Neuron (in vitro differentiated cells): ENCODE data around the gene MRPL54.

ENCODE experiments used
- H2AFZ ChIP-seq: one replicate; pipeline ENCODE4 v1.6.1; 2013; ENCODE audit warnings: low read depth, mild to moderate bottlenecking, inconsistent platforms, low read length, moderate library complexity
- H3K27me3 ChIP-seq: one replicate; pipeline ENCODE4 v1.6.1; 2013; ENCODE audit warnings: low read length; ENCODE audit not compliant: insufficient read depth
- H3K36me3 ChIP-seq: one replicate; pipeline ENCODE4 v1.6.1; 2013; ENCODE audit warnings: low read length; ENCODE audit not compliant: insufficient read depth
- H3K4me1 ChIP-seq: one replicate; pipeline ENCODE4 v1.6.1; 2013; ENCODE audit warnings: low read length; ENCODE audit not compliant: insufficient read depth
- H3K4me3 ChIP-seq: 2 replicates; pipeline ENCODE4 v1.5.1; 2013; ENCODE audit warnings: mild to moderate bottlenecking, low read length, moderate library complexity
- H3K9me3 ChIP-seq: one replicate; pipeline ENCODE4 v1.6.1; 2013; ENCODE audit warnings: low read length

The MRPL54 gene

DNA sequence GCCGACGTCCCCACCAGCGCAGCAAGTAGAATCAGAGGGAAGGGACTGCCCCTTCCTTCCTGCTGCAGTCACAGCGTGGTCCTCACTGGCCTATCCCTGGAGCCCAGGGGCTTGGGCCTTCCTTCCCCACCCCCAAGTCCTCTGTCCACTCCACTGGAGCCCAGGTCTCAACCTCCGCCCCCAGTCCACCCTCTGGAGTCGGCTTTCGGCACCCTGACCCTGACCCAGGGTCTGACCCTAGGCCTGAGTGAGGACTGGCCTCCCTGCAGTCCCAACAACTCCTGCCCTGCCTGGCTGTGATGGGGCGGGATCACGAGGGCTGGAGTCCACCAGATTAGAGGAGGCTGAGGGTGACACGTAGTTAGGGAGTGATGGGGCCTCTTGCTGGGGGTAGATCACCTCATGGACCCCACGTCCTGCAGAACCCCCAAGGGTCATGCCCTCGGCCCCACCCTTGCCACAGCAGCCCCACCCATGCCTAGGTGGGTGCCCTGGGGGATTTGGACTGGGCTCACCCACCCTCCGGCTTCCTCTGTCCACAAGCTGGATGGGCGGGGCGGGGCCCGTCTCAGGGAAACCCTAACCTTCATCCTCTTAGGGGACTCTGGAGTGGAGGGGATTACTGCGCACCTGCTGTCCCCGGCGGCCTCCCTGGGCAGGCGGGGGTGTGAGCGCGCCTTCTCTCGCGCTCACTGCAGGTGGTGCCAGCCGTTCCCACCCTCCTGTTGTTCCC lies 5.7 kb downstream of the MRPL54 start:
- H3K27me3 ChIP-seq, result no peaks in the 10 kb centered on the region
- H3K9me3 ChIP-seq, result no peaks in the 10 kb centered on the region
- no peak overlapping the region for H2AFZ ChIP-seq
- no peak overlapping the region for H3K4me3 ChIP-seq
- H3K4me1 ChIP-seq, result no peaks in the 10 kb centered on the region
- peaks cover 22% of the 10 kb centered on the region for H3K36me3 ChIP-seq

DNA sequence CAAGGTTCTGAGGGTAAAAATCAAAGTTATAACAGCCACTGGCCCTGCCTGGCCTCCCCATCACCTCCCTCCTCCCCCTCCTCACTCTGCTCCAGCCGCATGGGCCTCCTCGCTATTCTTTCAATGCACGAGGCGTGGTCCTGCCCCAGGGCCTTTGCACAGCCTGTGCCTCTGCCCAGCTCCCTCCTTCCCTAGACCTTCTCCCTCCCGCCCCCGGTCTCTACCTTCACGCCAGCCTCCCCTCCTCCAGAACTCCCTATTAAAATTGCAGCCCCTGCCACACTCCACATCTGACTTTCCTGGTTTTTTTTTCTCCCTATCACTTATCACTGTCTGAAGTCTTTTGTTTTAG lies 6.2 kb downstream of the MRPL54 start:
- Histone ChIP-seq H3K36me3 (peaks cover 22% of the 10 kb centered on the region), H3K27me3 (no peaks in the 10 kb centered on the region), H3K4me3 (no peak overlapping the region), H2AFZ (no peak overlapping the region), H3K4me1 (no peaks in the 10 kb centered on the region), H3K9me3 (no peaks in the 10 kb centered on the region)

- peaks cover 22% of the 10 kb centered on the region for H3K36me3 ChIP-seq
- no peaks in the 10 kb centered on the region for H3K4me1 ChIP-seq
These were observed 7.0 kb downstream of the MRPL54 start for GRCh38 chr19:3769494-3769893.

GRCh38 chr19:3770136-3770999 lies 7.9 kb downstream of the MRPL54 start:
- Histone ChIP-seq H3K27me3 (peaks cover 2% of the 10 kb centered on the region), H3K9me3 (no peaks in the 10 kb centered on the region), H3K4me1 (no peaks in the 10 kb centered on the region), H3K36me3 (peaks cover 17% of the 10 kb centered on the region), H2AFZ (no peak overlapping the region), H3K4me3 (no peak overlapping the region)

More at GRCh38 chr19:3769494-3769893, 7.0 kb downstream of the MRPL54 start:
- no peak overlapping the region for H3K4me3 ChIP-seq
- H2AFZ ChIP-seq, result no peak overlapping the region
- no peaks in the 10 kb centered on the region for H3K9me3 ChIP-seq
- no peaks in the 10 kb centered on the region for H3K27me3 ChIP-seq

GRCh38 chr19:3771000-3771905 lies 8.8 kb downstream of the MRPL54 start:
- Histone ChIP-seq H3K4me3 (no peak overlapping the region), H3K27me3 (peaks cover 3% of the 10 kb centered on the region), H3K4me1 (no peaks in the 10 kb centered on the region), H3K36me3 (peaks cover 16% of the 10 kb centered on the region), H2AFZ (no peak overlapping the region), H3K9me3 (no peaks in the 10 kb centered on the region)

GRCh38 chr19:3771906-3772455 lies 9.5 kb downstream of the MRPL54 start, which contains the start of gene RAX2:
TSS of gene RAX2 (minus strand) at chr19:3772228. CDS start at chr19:3771742, 486 bp downstream.
- H3K9me3 ChIP-seq, result peaks cover 2% of the 10 kb centered on the region
- H3K36me3 ChIP-seq, result peaks cover 9% of the 10 kb centered on the region
- H3K27me3 ChIP-seq, result peaks cover 3% of the 10 kb centered on the region
- H3K4me3 ChIP-seq, result no peak within 1 kb of the TSS
- H3K4me1 ChIP-seq, result no peaks in the 10 kb centered on the region
- H2AFZ ChIP-seq, result no peak within 1 kb of the TSS

DNA sequence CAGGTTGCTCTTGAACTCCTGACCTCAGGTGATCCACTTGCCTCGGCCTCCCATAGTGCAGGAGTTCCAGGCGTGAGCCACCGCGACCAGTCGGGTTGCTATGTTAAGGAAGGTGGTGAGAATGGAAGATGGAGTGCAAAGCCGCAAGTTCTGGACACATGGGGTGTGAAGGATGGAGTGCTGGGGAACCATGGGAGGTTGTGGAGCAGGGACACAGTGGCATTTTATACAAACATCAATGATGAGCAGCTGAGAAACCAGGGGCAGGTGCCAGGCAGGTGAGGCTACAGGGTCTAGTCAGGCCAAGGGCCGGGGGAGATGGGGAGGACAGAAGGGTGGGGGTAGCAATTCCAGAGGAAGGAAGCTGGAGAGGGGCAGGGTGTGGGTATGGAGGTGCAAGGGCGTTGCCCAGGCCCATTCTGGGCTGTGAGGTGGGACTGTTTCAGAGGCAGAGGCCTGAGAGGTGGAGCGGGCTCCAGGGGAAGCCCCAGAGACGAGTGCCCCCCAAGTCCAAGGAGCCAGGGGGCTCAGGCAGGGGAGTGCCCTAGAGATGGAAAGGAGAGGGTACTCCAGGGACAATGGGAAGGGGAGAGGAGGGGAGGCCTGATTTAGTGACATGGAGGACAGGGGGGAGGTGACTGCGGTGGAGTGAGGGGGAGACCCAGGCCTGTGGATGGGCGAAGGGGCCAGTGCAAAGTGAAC lies 11.5 kb downstream of the MRPL54 start:
- no peak overlapping the region for H2AFZ ChIP-seq
- peaks cover 2% of the 10 kb centered on the region for H3K9me3 ChIP-seq
- H3K4me3 ChIP-seq, result no peak overlapping the region
- no peaks in the 10 kb centered on the region for H3K4me1 ChIP-seq
- H3K27me3 ChIP-seq, result peaks cover 3% of the 10 kb centered on the region
- H3K36me3 ChIP-seq, result no peaks in the 10 kb centered on the region

- Histone ChIP-seq H3K9me3 (peaks cover 2% of the 10 kb centered on the region), H3K4me1 (no peaks in the 10 kb centered on the region), H2AFZ (no peak overlapping the region), H3K27me3 (peaks cover 3% of the 10 kb centered on the region), H3K4me3 (no peak overlapping the region), H3K36me3 (no peaks in the 10 kb centered on the region)
These were observed 12.3 kb downstream of the MRPL54 start for GRCh38 chr19:3774621-3775373.

GRCh38 chr19:3775374-3775711 lies 12.9 kb downstream of the MRPL54 start:
- Histone ChIP-seq H3K27me3 (peaks cover 3% of the 10 kb centered on the region), H3K4me3 (no peak overlapping the region), H3K4me1 (no peaks in the 10 kb centered on the region), H3K36me3 (no peaks in the 10 kb centered on the region), H3K9me3 (peaks cover 2% of the 10 kb centered on the region), H2AFZ (no peak overlapping the region)

DNA sequence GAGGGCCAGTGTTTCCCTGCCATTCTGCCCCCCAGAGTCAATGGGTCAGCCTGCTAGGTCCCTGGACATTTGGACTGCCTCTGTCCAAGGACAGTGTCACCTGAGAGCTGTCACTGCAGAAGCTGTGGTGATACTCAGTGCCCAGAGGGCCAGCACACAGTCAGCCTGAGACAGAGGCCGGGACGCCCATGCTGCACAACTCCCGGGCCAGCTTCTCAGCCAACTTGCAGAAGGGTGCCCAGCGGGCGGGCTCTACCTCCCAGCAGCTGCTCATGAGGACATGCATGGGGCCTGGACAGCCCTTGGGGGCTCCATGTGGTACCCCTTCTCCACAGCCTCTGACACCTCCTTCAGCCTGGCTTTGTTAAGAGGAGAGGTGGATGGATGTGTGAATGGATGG lies 13.3 kb downstream of the MRPL54 start:
- Histone ChIP-seq H3K4me1 (no peaks in the 10 kb centered on the region), H3K27me3 (peaks cover 3% of the 10 kb centered on the region), H3K36me3 (no peaks in the 10 kb centered on the region), H3K4me3 (no peak overlapping the region), H3K9me3 (peaks cover 2% of the 10 kb centered on the region), H2AFZ (no peak overlapping the region)

- Histone ChIP-seq H3K27me3 (peaks cover 3% of the 10 kb centered on the region), H2AFZ (no peak overlapping the region), H3K9me3 (peaks cover 4% of the 10 kb centered on the region), H3K4me3 (no peak overlapping the region), H3K4me1 (no peaks in the 10 kb centered on the region), H3K36me3 (no peaks in the 10 kb centered on the region)
These were observed 14.1 kb downstream of the MRPL54 start for GRCh38 chr19:3776479-3777040.
